Mesenchymal stem cell (in vitro differentiated cells and primary cell): ENCODE measurements around the gene PRR3.
A peak's percentile ranks its signal among the peaks of the same experiment; 100 is the strongest.

ENCODE experiments used
- DNase-seq: peaks from one replicate; pipeline ENCODE4 v3.0.0-alpha.2; 2013
- H2AFZ ChIP-seq: one replicate; pipeline ENCODE4 v1.6.1; 2013; ENCODE audit warnings: low read depth, mild to moderate bottlenecking, control low read depth, inconsistent platforms, low read length, moderate library complexity
- H2AK5ac ChIP-seq: 2 replicates; pipeline ENCODE4 v1.6.1; 2013; ENCODE audit warnings: low read length, moderate library complexity, mild to moderate bottlenecking, inconsistent platforms; ENCODE audit not compliant: severe bottlenecking
- H2BK120ac ChIP-seq: one replicate; pipeline ENCODE4 v1.6.1; 2013; ENCODE audit warnings: low read depth, mild to moderate bottlenecking, inconsistent platforms, low read length, moderate library complexity
- H2BK12ac ChIP-seq, 2 experiments: one replicate each; pipeline ENCODE4 v1.6.1; 2013; ENCODE audit warnings: inconsistent platforms in 2 of 2, low read length in 2 of 2, mild to moderate bottlenecking in 2 of 2, moderate library complexity in 2 of 2, control low read depth in 1 of 2
- H2BK15ac ChIP-seq: one replicate; pipeline ENCODE4 v1.6.1; 2013; ENCODE audit warnings: mild to moderate bottlenecking, low read depth, inconsistent platforms; ENCODE audit not compliant: poor library complexity, severe bottlenecking
- H2BK5ac ChIP-seq: 2 replicates; pipeline ENCODE4 v1.6.1; 2013; ENCODE audit warnings: low read depth, mild to moderate bottlenecking, low read length, control low read depth, inconsistent platforms; ENCODE audit not compliant: poor library complexity, severe bottlenecking
- H3K14ac ChIP-seq, 2 experiments: one replicate each; pipeline ENCODE4 v1.6.1; 2013; ENCODE audit warnings: inconsistent platforms in 2 of 2, low read length in 2 of 2, control low read depth in 1 of 2, mild to moderate bottlenecking in 1 of 2, moderate library complexity in 1 of 2
- H3K18ac ChIP-seq, 2 experiments: one replicate each; pipeline ENCODE4 v1.6.1; 2013; ENCODE audit warnings: inconsistent platforms in 2 of 2, low read length in 2 of 2, control low read depth in 1 of 2, low read depth in 1 of 2, mild to moderate bottlenecking in 1 of 2
- H3K23ac ChIP-seq, 2 experiments: one replicate each; pipeline ENCODE4 v1.6.1; 2013; ENCODE audit warnings: inconsistent platforms in 2 of 2, low read length in 2 of 2, mild to moderate bottlenecking in 2 of 2, moderate library complexity in 2 of 2, control low read depth in 1 of 2
- H3K27ac ChIP-seq: 2 replicates; pipeline ENCODE4 v1.5.1; 2013; ENCODE audit warnings: mild to moderate bottlenecking, moderate library complexity, low read length, control low read depth, inconsistent platforms; ENCODE audit not compliant: poor library complexity, severe bottlenecking
- H3K27me3 ChIP-seq, 2 experiments: 2 replicates each; pipeline versions ENCODE4 v1.6.1 to v1.7.0; 2013; ENCODE audit warnings: low read length in 2 of 2, mild to moderate bottlenecking in 2 of 2, moderate library complexity in 2 of 2, control low read depth in 1 of 2, inconsistent platforms in 1 of 2; ENCODE audit not compliant: control insufficient read depth in 1 of 2, insufficient read depth in 1 of 2
- H3K36me3 ChIP-seq, 2 experiments: 2 replicates each; pipeline versions ENCODE4 v1.6.1 to v1.7.0; 2013; ENCODE audit warnings: low read length in 2 of 2, control low read depth in 1 of 2, inconsistent platforms in 1 of 2, low read depth in 1 of 2, mild to moderate bottlenecking in 1 of 2; ENCODE audit not compliant: insufficient read depth in 2 of 2, control insufficient read depth in 1 of 2
- H3K4ac ChIP-seq, 2 experiments: one replicate each; pipeline ENCODE4 v1.6.1; 2013; ENCODE audit warnings: inconsistent platforms in 2 of 2, low read length in 2 of 2, mild to moderate bottlenecking in 2 of 2, moderate library complexity in 2 of 2, control low read depth in 1 of 2, low read depth in 1 of 2
- H3K4me1 ChIP-seq: 2 replicates; pipeline ENCODE4 v1.6.1; 2013; ENCODE audit warnings: low read depth, low read length, control low read depth; ENCODE audit not compliant: control insufficient read depth, insufficient read depth
- H3K4me2 ChIP-seq: 2 replicates; pipeline ENCODE4 v1.6.1; 2013; ENCODE audit warnings: low read length, mild to moderate bottlenecking, inconsistent platforms; ENCODE audit not compliant: poor library complexity, severe bottlenecking
- H3K4me3 ChIP-seq, 2 experiments: 2 replicates each; pipeline versions ENCODE4 v1.5.1 to v1.7.0; 2013; ENCODE audit warnings: low read length in 2 of 2, mild to moderate bottlenecking in 2 of 2, control low read depth in 1 of 2, low read depth in 1 of 2; ENCODE audit not compliant: insufficient read depth in 1 of 2
- H3K79me1 ChIP-seq: replicated peaks from 2 replicates; pipeline ENCODE4 v1.6.1; 2013; ENCODE audit warnings: mild to moderate bottlenecking, control low read depth, low read length, inconsistent platforms; ENCODE audit not compliant: poor library complexity, severe bottlenecking
- H3K9ac ChIP-seq: 2 replicates; pipeline ENCODE4 v1.7.0; 2013; ENCODE audit warnings: mild to moderate bottlenecking, low read length, moderate library complexity
- H3K9me3 ChIP-seq: 2 replicates; pipeline ENCODE4 v1.7.0; 2013; ENCODE audit warnings: mild to moderate bottlenecking, low read length; ENCODE audit not compliant: control insufficient read depth
- H4K8ac ChIP-seq: one replicate; pipeline ENCODE4 v1.6.1; 2013; ENCODE audit warnings: inconsistent platforms, mild to moderate bottlenecking, low read length, moderate library complexity
- H4K91ac ChIP-seq: one replicate; pipeline ENCODE4 v1.6.1; 2013; ENCODE audit warnings: mild to moderate bottlenecking, low read length, inconsistent platforms
- WGBS: methylation state at CpG from one replicate; pipeline ENCODE4 v1.1.7; 2013; ENCODE audit warnings: mixed read lengths; 5-methylcytosine and 5-hydroxymethylcytosine counted together

Gene PRR3

GRCh38 chr6:30610065-30610464 is 53.0 kb downstream of the PRR3 start:
- Histone ChIP-seq H4K8ac (no peak overlapping the region), H2BK15ac (no peak overlapping the region), H3K23ac (no peak overlapping the region), H3K18ac (no peak overlapping the region), H3K4ac (no peak overlapping the region), H3K4me3 (no peak overlapping the region), H3K14ac (no peak overlapping the region), H2BK120ac (no peak overlapping the region), H3K27ac (no peak overlapping the region), H3K79me1 (peaks cover 19% of the 10 kb centered on the region), H3K4me2 (no peak overlapping the region), H3K9ac (peak overlapping the region; percentile 56), H2BK12ac (no peak overlapping the region), H4K91ac (no peak overlapping the region), H3K4me1 (peaks cover 7% of the 10 kb centered on the region), H2BK5ac (no peak overlapping the region), H3K9me3 (no peaks in the 10 kb centered on the region), H2AK5ac (no peak overlapping the region), H2AFZ (no peak overlapping the region), H3K27me3 (no peaks in the 10 kb centered on the region), H3K36me3 (peaks cover 19 to 58% of the 10 kb centered on the region in 2 experiments)
- 100% methylated on average over 3 of the region's 4 CpGs for WGBS
- no peak for DNase-seq

GRCh38 chr6:30611150-30611855 is 54.2 kb downstream of the PRR3 start:
- no peak overlapping the region for H4K91ac ChIP-seq
- H3K4me3 ChIP-seq = no peak overlapping the region
- H2BK120ac ChIP-seq = no peak overlapping the region
- H3K23ac ChIP-seq = no peak overlapping the region
- H3K9me3 ChIP-seq = no peaks in the 10 kb centered on the region
- H3K36me3 ChIP-seq = peaks cover 10 to 57% of the 10 kb centered on the region in 2 experiments
- peaks cover 7% of the 10 kb centered on the region for H3K4me1 ChIP-seq
- no peak overlapping the region for H2AFZ ChIP-seq
- WGBS = 94% methylated on average over 8 of the region's 9 CpGs
- H3K18ac ChIP-seq = no peak overlapping the region
- no peak for DNase-seq
- no peak overlapping the region for H3K14ac ChIP-seq
- H4K8ac ChIP-seq = no peak overlapping the region
- peak overlapping the region; percentile 19 for H3K9ac ChIP-seq
- peak overlapping the region; percentile 44 for H2AK5ac ChIP-seq
- H3K4me2 ChIP-seq = no peak overlapping the region
- H2BK5ac ChIP-seq = no peak overlapping the region
- H2BK12ac ChIP-seq = no peak overlapping the region
- no peak overlapping the region for H3K4ac ChIP-seq
- H3K27me3 ChIP-seq = no peaks in the 10 kb centered on the region
- peaks cover 12% of the 10 kb centered on the region for H3K79me1 ChIP-seq
- no peak overlapping the region for H2BK15ac ChIP-seq
- H3K27ac ChIP-seq = peak overlapping the region; percentile 21

DNA sequence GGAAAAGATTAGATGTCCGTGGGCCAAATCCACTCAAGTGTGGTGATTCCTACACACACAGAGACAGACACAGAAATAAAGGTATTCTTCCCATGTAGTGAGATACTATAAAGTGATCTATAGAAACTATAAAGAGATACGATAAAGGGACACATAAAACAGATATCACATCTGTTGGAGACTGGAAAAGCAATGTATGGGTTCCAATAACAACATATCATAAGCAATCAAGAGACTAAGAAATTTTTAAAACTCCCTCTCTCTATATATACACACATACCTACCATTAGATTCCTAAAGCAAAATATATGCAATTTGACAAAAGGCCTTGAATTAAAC is 54.7 kb downstream of the PRR3 start:
- H2AK5ac ChIP-seq = no peak overlapping the region
- no peak overlapping the region for H2BK12ac ChIP-seq
- H3K9ac ChIP-seq = peak overlapping the region; percentile 13
- 100% methylated on average over 1 of the region's 2 CpGs for WGBS
- peaks cover 11% of the 10 kb centered on the region for H3K79me1 ChIP-seq
- H3K18ac ChIP-seq = no peak overlapping the region
- no peak overlapping the region for H2AFZ ChIP-seq
- H3K36me3 ChIP-seq = peaks cover 9 to 57% of the 10 kb centered on the region in 2 experiments
- H3K4me2 ChIP-seq = no peak overlapping the region
- H2BK15ac ChIP-seq = no peak overlapping the region
- H3K27me3 ChIP-seq = no peaks in the 10 kb centered on the region
- no peak overlapping the region for H3K4ac ChIP-seq
- no peak overlapping the region for H3K4me3 ChIP-seq
- no peak for DNase-seq
- no peak overlapping the region for H2BK5ac ChIP-seq
- H2BK120ac ChIP-seq = no peak overlapping the region
- H4K8ac ChIP-seq = no peak overlapping the region
- H3K4me1 ChIP-seq = peaks cover 7% of the 10 kb centered on the region
- no peak overlapping the region for H4K91ac ChIP-seq
- no peak overlapping the region for H3K14ac ChIP-seq
- H3K23ac ChIP-seq = no peak overlapping the region
- H3K27ac ChIP-seq = peak overlapping the region; percentile 21
- no peaks in the 10 kb centered on the region for H3K9me3 ChIP-seq

GRCh38 chr6:30612213-30612612 is 55.1 kb downstream of the PRR3 start:
- no peak overlapping the region for H4K8ac ChIP-seq
- no peak overlapping the region for H2BK12ac ChIP-seq
- H3K9me3 ChIP-seq = no peaks in the 10 kb centered on the region
- H4K91ac ChIP-seq = no peak overlapping the region
- peak overlapping the region; percentile 100 for H3K9ac ChIP-seq
- no CpG with 5 or more reads among the region's 1 CpG for WGBS
- DNase-seq = peak; percentile 68
- H2AK5ac ChIP-seq = no peak overlapping the region
- H2AFZ ChIP-seq = no peak overlapping the region
- H3K4ac ChIP-seq = no peak overlapping the region
- no peak overlapping the region for H3K18ac ChIP-seq
- H3K4me2 ChIP-seq = no peak overlapping the region
- no peak overlapping the region for H2BK5ac ChIP-seq
- H3K23ac ChIP-seq = no peak overlapping the region
- no peak overlapping the region for H3K4me3 ChIP-seq
- no peak overlapping the region for H2BK120ac ChIP-seq
- H3K14ac ChIP-seq = no peak overlapping the region
- no peak overlapping the region for H2BK15ac ChIP-seq
- H3K27ac ChIP-seq = peak overlapping the region; percentile 97
- H3K79me1 ChIP-seq = peaks cover 11% of the 10 kb centered on the region
- no peaks in the 10 kb centered on the region for H3K27me3 ChIP-seq
- peaks cover 7% of the 10 kb centered on the region for H3K4me1 ChIP-seq
- H3K36me3 ChIP-seq = peaks cover 9 to 55% of the 10 kb centered on the region in 2 experiments
